A549 (cell line): ENCODE measurements around the gene TERB2.

Experiments
- CHD2 ChIP-seq: fragments of 150-350 bp; IDR thresholded peaks from 2 replicates; pipeline ENCODE4 v1.6.1; 2014; ENCODE audit warnings: low read length; ENCODE audit not compliant: partially characterized antibody
- CHD4 ChIP-seq: fragments of 200-600 bp; sonication (generic); IDR thresholded peaks from 2 replicates; pipeline ENCODE4 v1.6.1; 2016; ENCODE audit warnings: antibody characterized with exemption, mild to moderate bottlenecking, borderline replicate concordance
- EP300 ChIP-seq, 2 experiments: fragments of >200 bp; sonication (Bioruptor Twin); formaldehyde crosslinking; IDR thresholded peaks; 2 replicates in 1 of 2; 3 replicates in 1 of 2; pipeline ENCODE4 v1.6.1; 2016 to 2017
- GATA3 ChIP-seq: IDR thresholded peaks from 2 replicates; pipeline ENCODE4 v1.6.1; 2012; ENCODE audit warnings: borderline replicate concordance
- JUN ChIP-seq, 2 experiments: fragments of >200 bp; sonication (Bioruptor Twin); formaldehyde crosslinking; IDR thresholded peaks; 2 replicates in 1 of 2; 3 replicates in 1 of 2; pipeline ENCODE4 v1.6.1; 2016 to 2017
- JUNB ChIP-seq: fragments of >200 bp; sonication (Bioruptor Twin); formaldehyde crosslinking; IDR thresholded peaks from 2 replicates; pipeline ENCODE4 v1.6.1; 2016
- NFE2L2 ChIP-seq: fragments of 150-350 bp; conservative IDR thresholded peaks from 2 replicates; pipeline ENCODE4 v1.6.1; 2014; ENCODE audit warnings: low read length
- POLR2A ChIP-seq: IDR thresholded peaks from 2 replicates; pipeline ENCODE4 v1.6.1; 2012; ENCODE audit warnings: mild to moderate bottlenecking, low read length
- RAD21 ChIP-seq, 2 experiments: fragments of >200 bp in 1 of 2; sonication (Bioruptor Twin) in 1 of 2; formaldehyde crosslinking in 1 of 2; IDR thresholded peaks in 1 of 2; conservative IDR thresholded peaks in 1 of 2; 2 replicates in 1 of 2; 3 replicates in 1 of 2; pipeline ENCODE4 v1.6.1; 2012 to 2018; ENCODE audit warnings: inconsistent platforms in 1 of 2
- RNF2 ChIP-seq: fragments of 200-600 bp; sonication (generic); IDR thresholded peaks from 2 replicates; pipeline ENCODE4 v1.6.1; 2016; ENCODE audit warnings: low read depth, mild to moderate bottlenecking, antibody characterized with exemption, moderate library complexity, borderline replicate concordance
- SMC3 ChIP-seq: fragments of >200 bp; sonication (Bioruptor Twin); formaldehyde crosslinking; IDR thresholded peaks from 3 replicates; pipeline ENCODE4 v1.6.1; 2018; ENCODE audit warnings: inconsistent platforms
- USF2 ChIP-seq: fragments of 450-650 bp; IDR thresholded peaks from 2 replicates; pipeline ENCODE4 v1.6.1; 2014; ENCODE audit warnings: antibody characterized with exemption
- ZNF302 ChIP-seq: fragments of 250-450 bp; sonication (Bioruptor Pico); IDR thresholded peaks from 2 replicates; pipeline ENCODE4 v1.9.0; 2021; ENCODE audit warnings: inconsistent platforms, mild to moderate bottlenecking, moderate library complexity
- TF ChIP-seq, protein P1 (sequence below): fragments of >200 bp; sonication (Bioruptor Twin); formaldehyde crosslinking; IDR thresholded peaks from 3 replicates; pipeline ENCODE4 v1.5.1; 2016

DNA sequence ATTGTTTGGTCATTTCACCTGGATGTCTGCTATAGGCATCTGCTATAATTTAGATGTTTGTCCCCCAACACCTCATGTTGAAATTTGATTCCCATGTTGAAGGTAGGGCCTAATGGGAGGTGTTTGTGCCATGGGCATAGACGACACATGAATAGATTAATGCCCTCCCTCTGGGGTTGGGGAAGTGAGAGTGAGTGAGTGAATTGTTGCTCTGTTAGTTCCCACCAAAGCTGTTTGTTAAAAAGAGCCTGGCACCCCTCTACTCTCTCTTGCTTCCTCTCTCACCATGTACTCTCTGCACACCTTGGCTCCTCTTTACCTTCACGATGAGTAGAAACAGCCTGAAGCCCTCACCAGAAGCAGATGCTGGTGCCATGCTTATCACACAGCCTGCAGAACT lies 42.6 kb downstream of the TERB2 start:
- TF ChIP-seq, protein P1, sequence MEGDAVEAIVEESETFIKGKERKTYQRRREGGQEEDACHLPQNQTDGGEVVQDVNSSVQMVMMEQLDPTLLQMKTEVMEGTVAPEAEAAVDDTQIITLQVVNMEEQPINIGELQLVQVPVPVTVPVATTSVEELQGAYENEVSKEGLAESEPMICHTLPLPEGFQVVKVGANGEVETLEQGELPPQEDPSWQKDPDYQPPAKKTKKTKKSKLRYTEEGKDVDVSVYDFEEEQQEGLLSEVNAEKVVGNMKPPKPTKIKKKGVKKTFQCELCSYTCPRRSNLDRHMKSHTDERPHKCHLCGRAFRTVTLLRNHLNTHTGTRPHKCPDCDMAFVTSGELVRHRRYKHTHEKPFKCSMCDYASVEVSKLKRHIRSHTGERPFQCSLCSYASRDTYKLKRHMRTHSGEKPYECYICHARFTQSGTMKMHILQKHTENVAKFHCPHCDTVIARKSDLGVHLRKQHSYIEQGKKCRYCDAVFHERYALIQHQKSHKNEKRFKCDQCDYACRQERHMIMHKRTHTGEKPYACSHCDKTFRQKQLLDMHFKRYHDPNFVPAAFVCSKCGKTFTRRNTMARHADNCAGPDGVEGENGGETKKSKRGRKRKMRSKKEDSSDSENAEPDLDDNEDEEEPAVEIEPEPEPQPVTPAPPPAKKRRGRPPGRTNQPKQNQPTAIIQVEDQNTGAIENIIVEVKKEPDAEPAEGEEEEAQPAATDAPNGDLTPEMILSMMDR, result no peak
- TF ChIP-seq CHD2 (no peak), CHD4 (no peak), POLR2A (no peak), USF2 (no peak), SMC3 (no peak), EP300 (IDR thresholded peaks at IDR 0.05) (no peak), JUN (IDR thresholded peaks at IDR 0.05) (no peak), RNF2 (no peak), ZNF302 (CRISPR knock-in tag) (no peak), NFE2L2 (no peak), RAD21 (conservative IDR thresholded peaks at IDR 0.05 in 1 of 2, IDR thresholded peaks at IDR 0.05 in 1 of 2) (no peak), JUNB (no peak), GATA3 (no peak)
